HG03064 (cell line): ENCODE measurements around the gene HMGB1.
A peak's percentile ranks its signal among the peaks of the same experiment; 100 is the strongest.
"Not testable (repeated sequence)": the region's sequence is repeated elsewhere in the genome, so short reads cannot be mapped to it uniquely, and the experiment has no call there.

Source experiments
- ATAC-seq: cut with Tn5 transposase; IDR thresholded peaks from one replicate; pipeline ENCODE4 v1.9.1; 2021; ENCODE audit warnings: low read depth; ENCODE audit not compliant: unreplicated experiment

The HMGB1 gene

GRCh38 chr13:30466841-30467252 is 1.1 kb upstream of the HMGB1 start:
- ATAC-seq, result no peak

GRCh38 chr13:30466358-30466714 is 600 bp upstream of the HMGB1 start:
- ATAC-seq, result no peak

DNA sequence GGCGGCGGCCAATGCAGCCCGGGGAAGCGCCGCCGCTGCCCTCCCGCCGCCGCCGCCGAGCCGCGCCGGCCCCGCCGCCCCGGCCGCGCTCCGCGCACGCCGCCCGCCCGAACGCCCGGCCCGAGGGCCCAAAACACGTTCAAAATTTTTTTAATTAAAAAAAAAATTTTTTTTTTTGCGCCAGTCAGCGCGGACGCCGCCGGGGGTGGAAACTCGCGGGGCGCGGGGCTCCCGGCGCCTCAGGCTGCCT is 468 bp downstream of the HMGB1 start:
- ATAC-seq, result no peak

DNA sequence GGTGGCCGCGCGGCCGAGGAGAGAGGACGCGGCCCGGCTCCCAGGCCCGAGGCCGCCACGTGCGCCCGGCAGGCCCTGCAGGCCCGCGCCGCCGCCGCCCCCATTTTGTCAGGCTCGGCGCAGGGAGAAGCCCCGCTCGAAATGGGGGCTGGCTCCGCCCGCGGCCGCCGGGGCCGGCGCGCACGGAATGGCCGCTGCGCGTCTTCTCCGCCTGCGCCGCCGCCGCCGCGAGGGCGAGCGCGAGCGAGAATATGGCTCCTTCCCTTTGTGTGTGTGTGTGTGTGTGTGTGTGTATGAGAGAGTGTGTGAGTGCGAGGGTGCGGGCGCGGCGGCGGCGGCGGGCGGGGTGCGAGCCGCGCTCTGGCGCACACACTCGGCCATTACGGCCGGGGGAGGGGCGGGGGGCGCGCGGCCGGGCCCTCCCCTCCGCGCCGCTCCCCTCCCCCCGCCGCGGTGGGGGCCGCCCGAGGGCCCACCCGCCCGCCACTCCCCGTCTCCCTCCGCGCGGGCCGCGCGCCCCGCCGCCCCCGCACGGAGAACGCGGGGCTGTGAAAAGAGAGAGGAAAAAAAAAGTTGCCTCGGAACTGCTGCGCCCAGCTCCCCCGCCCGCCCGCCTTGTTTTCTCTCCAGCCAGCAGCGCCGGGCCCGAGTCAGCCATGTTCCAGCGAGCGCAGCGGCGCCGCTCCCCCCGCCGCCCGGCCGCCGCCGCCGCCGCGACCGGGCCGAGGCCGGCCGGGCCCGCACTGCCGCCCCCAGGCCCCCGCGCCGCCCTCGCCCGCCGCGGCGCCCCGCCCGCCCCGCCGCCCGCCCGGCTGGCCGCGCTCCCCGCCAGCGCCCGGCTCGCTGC is 1.0 kb downstream of the HMGB1 start:
- ATAC-seq, result no peak

DNA sequence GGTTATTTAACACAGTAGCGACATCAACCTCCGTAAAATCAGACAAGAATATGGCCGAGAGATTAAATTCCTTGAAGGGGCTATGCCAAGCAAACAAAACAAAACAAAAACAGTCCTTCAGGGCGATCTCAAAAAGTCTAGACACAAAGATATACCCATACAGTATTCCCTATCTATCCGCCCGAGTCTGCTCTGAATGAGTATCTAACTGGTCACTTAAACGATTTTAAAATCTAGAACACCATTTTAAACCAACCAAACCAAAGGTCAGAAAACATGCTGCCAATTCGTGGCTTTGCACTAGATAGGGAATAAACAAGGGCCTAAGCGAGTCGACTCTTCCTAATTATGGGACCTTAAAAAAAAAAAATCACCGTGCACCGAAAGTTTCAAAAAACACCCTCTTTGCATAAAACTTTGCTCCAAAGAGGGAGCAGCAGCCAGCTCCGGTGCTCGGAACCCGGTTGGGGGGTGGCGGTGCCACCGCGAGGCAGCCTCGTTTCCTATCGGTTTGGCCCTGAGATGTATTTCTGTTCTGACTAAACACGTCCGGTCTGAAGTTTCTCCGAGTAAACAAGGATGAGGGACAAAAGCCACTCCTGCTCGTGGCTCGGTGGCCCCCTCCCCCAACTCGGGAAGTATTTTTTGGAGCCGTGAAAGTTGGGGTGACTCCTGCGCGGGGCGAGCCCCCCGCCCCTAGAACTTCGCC is 1.8 kb downstream of the HMGB1 start:
- no peak for ATAC-seq

- ATAC-seq, result not testable (repeated sequence)
Measured at GRCh38 chr13:30461279-30462066, 4.3 kb downstream of the HMGB1 start.

GRCh38 chr13:30457306-30457891 is 8.3 kb downstream of the HMGB1 start:
- no peak for ATAC-seq

DNA sequence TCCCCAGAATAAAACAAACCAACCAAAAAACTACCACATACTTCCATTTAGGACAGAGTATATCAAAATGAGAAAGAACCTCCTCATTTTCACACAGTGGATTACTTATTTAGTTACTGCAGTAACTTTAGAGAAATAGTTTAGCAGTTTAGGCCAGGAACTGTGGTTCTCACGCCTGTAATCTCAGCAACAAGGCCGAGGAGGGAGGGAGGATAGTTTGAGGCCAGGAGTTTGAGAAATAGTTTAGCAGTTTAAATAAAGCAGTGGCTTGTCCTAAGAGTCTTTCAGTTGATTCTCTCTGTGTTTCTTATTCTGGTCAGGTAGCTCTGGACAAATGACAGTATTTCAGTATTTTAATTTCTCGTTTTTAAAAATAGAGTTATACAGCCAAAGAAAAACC is 9.4 kb downstream of the HMGB1 start:
- no peak for ATAC-seq

GRCh38 chr13:30454991-30455390 is 10.7 kb downstream of the HMGB1 start:
- no peak for ATAC-seq

GRCh38 chr13:30453727-30454126 is 12.0 kb downstream of the HMGB1 start:
- no peak for ATAC-seq

GRCh38 chr13:30451476-30451875 is 14.3 kb downstream of the HMGB1 start:
- ATAC-seq, result not testable (repeated sequence)

- ATAC-seq, result no peak
Measured at GRCh38 chr13:30450066-30450465, 15.7 kb downstream of the HMGB1 start.

GRCh38 chr13:30448441-30448840 is 17.3 kb downstream of the HMGB1 start:
- no peak for ATAC-seq

GRCh38 chr13:30446126-30446500 is 19.6 kb downstream of the HMGB1 start:
- ATAC-seq, result no peak

- peak; percentile 38 for ATAC-seq
Measured at GRCh38 chr13:30443957-30444404, 21.8 kb downstream of the HMGB1 start.

GRCh38 chr13:30443491-30443890 is 22.2 kb downstream of the HMGB1 start:
- ATAC-seq, result peak; percentile 10

GRCh38 chr13:30442926-30443325 is 22.8 kb downstream of the HMGB1 start:
- ATAC-seq, result no peak

DNA sequence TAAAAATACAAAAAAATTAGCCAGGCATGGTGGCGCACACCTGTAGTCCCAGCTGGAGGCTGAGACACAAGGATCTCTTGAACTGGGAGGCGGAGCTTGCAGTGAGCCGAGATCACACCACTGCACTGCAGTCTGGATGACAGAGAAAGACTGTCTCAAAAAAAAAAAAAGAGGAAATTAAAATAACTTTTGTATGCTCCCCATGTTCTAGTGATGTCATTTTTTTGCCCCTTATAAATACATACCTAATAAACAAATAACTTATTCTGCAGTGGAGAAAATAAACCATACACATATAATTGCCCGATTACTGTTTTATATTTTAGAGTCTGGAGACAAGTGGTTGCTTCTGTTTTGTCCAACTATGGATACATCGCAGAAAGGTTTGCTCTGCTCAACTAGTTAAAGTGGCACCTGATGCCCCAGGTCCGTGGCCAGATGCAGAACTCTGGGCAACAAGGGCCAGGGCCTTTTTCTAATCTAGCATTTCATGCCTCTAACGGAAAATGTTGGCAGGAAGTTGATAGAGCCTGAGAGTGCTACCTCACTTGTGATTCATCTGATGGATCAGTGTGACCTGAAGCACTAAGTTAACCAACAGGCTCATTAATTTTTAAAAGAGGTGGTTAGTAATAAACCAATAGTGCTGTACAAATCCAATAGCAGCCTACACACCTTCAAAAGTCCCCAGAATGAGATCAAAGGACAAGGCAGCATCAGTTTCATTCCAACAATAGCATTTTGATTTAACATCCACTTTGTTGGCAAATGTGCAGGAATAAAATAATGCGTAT is 24.6 kb downstream of the HMGB1 start:
- no peak for ATAC-seq

GRCh38 chr13:30438286-30438685 is 27.4 kb downstream of the HMGB1 start:
- ATAC-seq, result no peak

DNA sequence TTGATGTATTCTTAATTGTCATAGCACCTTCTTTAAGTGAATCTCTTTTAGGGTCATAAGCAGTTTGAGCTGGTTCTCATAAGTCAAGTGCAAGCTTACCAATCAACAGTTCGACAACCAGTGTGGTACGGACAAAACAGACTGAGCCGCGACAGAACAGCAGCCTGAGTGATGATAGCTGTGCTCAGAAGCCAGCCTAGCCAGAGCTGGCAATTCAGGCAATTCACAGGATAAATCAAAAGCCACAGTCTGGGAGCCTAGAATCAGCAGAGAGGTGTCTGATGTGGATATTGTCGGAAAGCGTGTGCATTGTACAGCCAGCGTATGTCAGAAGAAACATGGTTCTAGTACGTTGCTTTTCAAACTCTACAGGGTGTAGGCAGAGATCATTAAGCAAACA is 28.6 kb downstream of the HMGB1 start:
- ATAC-seq, result no peak
